Measurements from ENCODE around the gene BPIFA3.

Gene BPIFA3

GRCh38 chr20:33239979-33240736 is 23.0 kb downstream of the BPIFA3 start:
- no peak overlapping the region for H3K4me3 ChIP-seq (replicated peaks; ENCODE audit: low read depth, low read length)
- no peak for DNase-seq (ENCODE audit: extremely low read depth, low read depth)
- no peak for TF ChIP-seq CTCF (IDR thresholded peaks at IDR 0.05; ENCODE audit: low read depth, low read length, missing control alignments)

- H3K4me3 ChIP-seq (replicated peaks; ENCODE audit: low read depth, low read length) = no peak overlapping the region
- no peak for DNase-seq (ENCODE audit: extremely low read depth, low read depth)
- TF ChIP-seq CTCF (IDR thresholded peaks at IDR 0.05; ENCODE audit: low read depth, low read length, missing control alignments) = no peak
These were observed 23.8 kb downstream of the BPIFA3 start for GRCh38 chr20:33240923-33241322.

- no peak overlapping the region for H3K4me3 ChIP-seq (replicated peaks; ENCODE audit: low read depth, low read length)
- no peak for DNase-seq (ENCODE audit: extremely low read depth, low read depth)
- no peak for TF ChIP-seq CTCF (IDR thresholded peaks at IDR 0.05; ENCODE audit: low read depth, low read length, missing control alignments)
These were observed 25.4 kb downstream of the BPIFA3 start for GRCh38 chr20:33242319-33243100.

- DNase-seq (ENCODE audit: extremely low read depth, low read depth) = no peak
- H3K4me3 ChIP-seq (replicated peaks; ENCODE audit: low read depth, low read length) = no peak overlapping the region
- no peak for TF ChIP-seq CTCF (IDR thresholded peaks at IDR 0.05; ENCODE audit: low read depth, low read length, missing control alignments)
These were observed 28.9 kb downstream of the BPIFA3 start for GRCh38 chr20:33246077-33246476.

- no peak overlapping the region for H3K4me3 ChIP-seq (replicated peaks; ENCODE audit: low read depth, low read length)
- DNase-seq (ENCODE audit: extremely low read depth, low read depth) = no peak
- no peak for TF ChIP-seq CTCF (IDR thresholded peaks at IDR 0.05; ENCODE audit: low read depth, low read length, missing control alignments)
These were observed 32.3 kb downstream of the BPIFA3 start for GRCh38 chr20:33249456-33249855.

- TF ChIP-seq CTCF (IDR thresholded peaks at IDR 0.05; ENCODE audit: low read depth, low read length, missing control alignments) = no peak
- no peak for DNase-seq (ENCODE audit: extremely low read depth, low read depth)
- no peak overlapping the region for H3K4me3 ChIP-seq (replicated peaks; ENCODE audit: low read depth, low read length)
These were observed 33.5 kb downstream of the BPIFA3 start for GRCh38 chr20:33250666-33251065.

Data from HFF-Myc (cell line).